Glomerular visceral epithelial cell (primary cell): Measurements from ENCODE around the gene BCKDHB.

Experiments used
- DNase-seq: peaks from one replicate; pipeline ENCODE4 v3.0.0-alpha.2; 2016; ENCODE audit errors: extremely low spot score

Gene BCKDHB

DNA sequence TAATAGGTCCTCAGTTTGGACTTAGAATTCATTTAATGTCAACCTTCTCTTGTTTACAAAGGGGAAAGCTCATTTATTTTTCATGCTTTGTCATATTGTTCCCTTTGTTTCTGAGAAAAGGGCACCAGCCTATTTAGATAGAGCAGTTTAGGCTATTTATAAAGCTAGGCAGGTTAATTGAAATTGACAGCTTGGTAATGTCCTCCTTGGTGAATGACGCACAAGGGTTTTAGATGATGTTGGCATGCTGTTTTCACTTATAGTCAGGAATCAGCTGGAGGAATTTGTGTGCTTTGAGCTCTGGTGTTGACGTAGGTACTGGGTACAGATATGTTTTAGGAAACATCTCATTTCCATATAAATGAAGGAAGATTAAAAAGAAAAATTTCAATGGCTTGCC lies 45.2 kb downstream of the BCKDHB start:
- no peak for DNase-seq

DNA sequence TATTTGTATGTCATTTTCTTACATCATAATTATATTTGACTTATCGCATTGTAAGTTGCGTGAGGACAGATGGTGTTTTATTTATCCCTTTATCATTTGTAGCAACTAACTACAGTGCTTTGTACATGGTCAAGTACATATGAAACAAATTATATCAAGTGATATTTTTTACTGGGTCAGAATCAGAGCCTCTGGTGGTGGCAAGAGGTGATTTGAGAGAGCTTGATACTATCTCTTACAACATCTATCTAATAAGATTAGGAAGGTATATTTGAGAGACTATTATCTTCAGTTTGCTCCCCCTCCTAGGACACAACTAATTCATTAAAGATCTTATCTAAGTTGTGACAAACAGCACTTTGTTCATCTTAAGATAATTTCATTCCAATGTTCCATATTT lies 47.7 kb downstream of the BCKDHB start:
- no peak for DNase-seq

DNA sequence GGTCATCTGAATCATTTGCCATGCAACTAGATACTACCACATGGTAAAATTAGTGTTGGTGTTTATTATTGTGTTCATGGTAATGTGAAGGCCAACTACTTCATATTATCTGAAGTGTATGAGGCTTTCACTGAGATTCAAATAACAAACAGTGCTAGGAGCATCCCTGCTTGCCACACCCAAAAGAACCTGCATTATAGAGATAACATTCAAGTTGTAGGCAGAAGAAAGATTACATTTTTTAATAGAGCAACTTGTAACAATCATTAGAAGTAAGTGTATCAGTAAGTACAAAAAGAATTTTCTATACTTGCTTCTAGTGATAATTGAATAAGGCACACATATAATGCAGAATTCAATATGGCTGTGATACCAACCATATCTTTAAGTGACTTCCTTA lies 49.8 kb downstream of the BCKDHB start:
- DNase-seq = no peak

DNA sequence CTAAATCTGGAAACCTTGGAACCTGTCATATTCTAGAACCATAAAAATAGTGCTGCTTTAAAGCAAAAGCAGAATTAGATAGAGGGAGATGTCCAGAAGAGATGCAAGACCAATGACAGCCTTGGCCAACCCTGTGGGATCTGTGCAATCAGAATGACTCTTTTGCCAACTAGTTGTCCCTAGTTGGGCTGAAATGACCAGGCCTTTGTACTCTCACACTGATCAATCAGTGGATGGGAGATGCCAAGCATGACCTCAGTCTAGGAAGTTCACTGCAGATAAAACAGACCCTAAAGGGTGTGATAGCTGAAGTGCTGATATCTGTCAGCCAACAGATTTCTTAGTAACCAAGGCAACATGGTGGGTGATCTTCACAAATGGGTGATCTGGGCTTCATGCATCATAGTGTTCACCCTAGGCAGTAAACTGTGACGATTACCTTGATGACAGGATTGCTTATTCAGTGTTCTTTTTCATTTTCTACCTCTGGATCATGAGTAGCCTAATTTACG lies 52.1 kb downstream of the BCKDHB start:
- no peak for DNase-seq

DNA sequence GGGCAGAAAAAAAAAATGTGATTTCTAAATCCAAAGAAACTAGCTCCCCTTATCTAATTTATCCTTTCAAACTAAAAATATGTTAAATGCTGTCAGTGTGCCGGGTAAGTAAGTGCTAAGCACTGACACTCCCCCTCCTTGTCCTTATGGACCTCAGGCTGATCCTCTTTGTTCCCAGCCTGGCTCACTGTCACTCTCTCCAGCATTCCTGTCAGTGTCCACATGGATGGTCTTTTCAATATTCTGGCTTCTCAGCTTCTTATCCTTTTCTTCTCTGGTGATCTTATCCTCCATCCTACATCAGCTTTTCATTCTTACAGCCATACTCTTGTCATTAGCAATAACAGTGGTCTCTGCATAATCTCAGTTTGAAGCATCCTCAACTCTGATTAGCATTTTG lies 55.0 kb downstream of the BCKDHB start:
- DNase-seq = no peak

DNA sequence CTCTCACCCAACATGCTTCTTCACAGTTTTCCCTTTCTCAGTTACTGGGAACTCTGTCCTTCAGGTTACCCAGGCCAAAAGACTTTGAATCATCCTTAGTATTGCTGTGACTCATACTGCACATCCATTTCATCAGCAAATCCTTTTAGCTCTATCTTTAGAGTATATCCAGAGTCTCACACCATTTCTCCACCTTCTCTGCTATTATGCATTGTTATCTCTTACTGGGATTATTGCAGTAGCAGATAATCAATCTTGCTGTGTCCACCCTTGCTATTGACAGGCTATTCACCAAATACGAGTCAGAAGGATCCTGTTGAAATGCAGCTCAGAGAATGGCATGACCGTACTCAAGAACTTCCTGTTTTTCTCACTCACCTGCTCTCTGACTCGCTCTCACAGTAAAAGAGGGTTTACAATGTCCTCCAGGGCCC lies 57.3 kb downstream of the BCKDHB start:
- DNase-seq = peak; percentile 50

DNA sequence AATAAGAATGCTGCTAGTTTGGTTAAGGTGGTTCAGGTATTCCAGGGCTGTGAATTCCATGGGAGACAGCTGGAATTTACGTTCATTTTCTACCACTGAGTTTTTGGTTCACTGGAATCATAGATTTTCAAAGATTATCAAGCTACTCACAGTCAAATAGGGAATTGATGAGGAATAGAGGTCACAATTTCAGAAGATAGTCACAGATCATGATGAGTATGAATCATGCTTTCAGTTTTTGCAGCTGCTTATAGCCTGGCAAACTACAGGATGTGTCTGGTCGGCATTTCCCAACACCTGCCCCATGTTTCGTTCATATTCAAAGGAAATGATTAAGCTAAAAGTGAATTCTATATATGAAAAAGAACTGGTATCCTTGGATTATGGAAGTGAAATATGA lies 58.7 kb downstream of the BCKDHB start:
- peak; percentile 28 for DNase-seq

DNA sequence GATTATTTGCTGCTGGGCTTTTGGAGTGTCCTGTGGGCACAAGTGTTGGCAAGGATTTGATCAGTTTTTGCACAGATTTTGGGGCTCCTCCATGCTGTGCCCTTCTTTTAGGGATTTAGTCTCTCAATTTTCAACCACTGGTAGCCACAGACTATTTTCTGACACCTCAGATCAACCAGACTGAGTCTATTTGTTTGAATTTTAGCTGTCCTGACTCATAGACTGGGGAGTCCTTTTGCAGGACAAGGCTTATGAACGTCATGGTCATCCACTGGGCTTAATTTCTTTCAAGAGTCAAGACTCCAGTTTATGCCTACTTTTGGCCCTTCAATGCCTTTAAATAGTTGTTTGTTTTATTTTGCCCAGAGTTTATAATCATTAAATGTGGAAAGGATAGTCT lies 59.3 kb downstream of the BCKDHB start:
- no peak for DNase-seq

DNA sequence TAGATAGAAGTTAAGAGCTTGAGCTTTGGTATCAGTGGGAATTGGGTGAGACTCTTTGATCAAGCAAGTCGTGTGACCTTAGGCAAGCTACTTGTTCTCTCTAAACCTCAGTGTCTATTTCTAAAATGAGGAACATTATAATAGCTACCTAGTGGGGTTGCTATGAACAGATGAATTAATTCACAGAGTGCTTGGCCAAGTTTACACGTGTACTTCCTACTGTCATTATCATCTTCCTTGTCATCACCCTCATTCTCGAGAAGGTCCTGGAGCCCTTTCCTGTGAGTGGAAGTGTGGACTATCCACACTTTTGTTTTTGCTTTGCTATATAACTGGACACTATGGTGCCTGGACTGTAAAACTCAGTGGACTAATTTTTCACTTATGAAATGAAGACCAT lies 64.0 kb downstream of the BCKDHB start:
- DNase-seq = no peak

DNA sequence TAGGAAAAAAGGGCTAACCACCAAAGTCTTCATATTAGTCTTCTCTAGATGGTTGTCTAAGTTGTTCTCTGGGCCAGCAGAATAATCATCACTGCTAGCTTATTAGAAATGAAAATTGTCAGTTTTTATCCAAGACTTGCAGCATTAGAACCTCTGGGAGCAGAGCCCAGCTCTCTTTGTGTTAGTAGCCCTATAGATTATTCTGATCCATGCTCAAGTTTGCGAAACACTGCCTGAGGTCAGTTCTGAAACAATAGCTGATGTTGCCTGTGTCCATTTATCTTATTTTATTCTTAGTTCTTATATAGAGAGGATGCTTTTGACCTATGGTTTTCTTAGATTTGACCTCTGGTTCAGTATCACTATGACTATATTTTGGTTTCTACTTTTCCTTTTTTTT lies 66.9 kb downstream of the BCKDHB start:
- DNase-seq = no peak

DNA sequence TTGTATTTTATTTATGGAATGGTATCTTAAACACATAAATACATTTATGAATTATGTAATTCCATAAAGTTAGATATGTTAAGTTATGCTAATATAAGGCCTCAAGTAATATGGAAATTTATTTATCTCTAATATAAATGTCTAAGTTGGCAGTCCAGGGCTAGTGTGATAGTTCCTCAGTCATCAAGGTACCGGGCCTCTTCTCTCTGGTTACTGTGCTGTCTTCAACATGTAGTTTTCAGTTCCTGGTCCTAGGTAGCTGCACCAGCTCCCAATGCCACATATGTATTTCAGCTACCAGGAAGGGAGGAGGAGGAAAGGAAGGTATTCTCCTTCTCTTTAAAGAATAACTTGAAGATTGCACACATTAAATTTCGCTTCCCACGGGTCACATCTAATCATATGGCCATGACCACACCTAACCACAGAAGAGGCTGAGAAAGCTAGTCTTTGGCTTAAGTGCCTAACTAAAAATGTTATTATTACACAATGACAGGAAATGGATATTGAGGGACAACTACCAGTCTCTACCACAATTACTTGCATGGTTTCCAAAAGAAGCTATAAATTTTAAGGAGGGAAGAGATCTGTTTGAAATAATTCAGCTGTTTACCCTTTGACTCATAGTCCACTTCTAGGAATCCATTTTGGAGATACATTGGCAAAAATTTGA lies 68.6 kb downstream of the BCKDHB start:
- peak; percentile 77 for DNase-seq

DNA sequence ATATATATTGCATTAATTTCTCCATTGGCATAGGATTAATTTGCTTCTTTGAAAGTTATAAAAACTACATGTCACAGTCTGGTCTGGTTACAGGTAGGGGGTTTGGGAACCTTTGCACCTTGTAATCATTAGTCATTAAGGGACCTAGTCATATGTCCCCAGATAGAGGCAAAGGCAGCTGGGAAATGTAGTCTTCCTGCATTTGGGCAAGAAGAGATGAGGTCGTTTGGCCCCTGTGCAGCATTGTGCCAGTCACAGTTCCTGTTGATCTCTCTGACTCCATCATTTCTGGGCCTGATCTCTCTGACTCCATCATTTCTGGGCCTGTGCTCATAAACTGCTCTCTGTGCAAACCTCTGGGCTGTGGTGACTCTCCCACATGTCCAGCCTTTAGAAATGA lies 73.2 kb downstream of the BCKDHB start:
- no peak for DNase-seq

DNA sequence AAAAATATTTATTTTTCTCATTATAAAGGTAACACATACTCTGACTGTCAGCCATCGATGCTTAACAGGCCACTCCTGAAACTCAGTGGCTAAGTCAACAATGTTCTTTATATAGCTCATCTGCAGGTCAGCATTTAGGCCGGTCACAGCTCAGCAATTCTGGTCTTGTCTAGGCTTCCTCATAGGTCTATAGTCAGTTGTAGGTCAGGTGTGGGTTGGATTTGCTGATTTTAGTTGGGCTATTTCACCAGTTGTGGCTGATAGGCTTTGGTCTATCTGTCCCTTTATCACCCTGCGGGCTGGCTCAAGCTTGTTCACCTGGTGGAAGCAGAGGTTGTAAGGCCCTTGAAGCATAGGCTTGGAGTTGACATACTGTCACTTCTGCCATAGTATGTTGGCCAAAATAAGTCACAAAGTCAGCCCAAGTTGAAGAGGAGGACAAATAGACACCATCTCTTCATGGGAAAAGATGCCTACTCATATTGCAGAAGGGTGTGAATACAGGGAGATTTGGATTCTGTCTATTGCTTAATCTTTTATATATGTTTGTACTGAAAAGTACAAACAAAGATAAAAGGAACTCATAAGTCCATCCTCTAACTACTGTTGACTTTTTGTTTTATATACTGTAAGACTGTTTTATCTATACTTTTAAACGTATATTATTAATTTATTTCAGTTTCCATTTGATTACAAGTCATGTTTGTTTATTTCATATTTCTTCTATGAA lies 75.0 kb downstream of the BCKDHB start:
- DNase-seq = peak; percentile 45

DNA sequence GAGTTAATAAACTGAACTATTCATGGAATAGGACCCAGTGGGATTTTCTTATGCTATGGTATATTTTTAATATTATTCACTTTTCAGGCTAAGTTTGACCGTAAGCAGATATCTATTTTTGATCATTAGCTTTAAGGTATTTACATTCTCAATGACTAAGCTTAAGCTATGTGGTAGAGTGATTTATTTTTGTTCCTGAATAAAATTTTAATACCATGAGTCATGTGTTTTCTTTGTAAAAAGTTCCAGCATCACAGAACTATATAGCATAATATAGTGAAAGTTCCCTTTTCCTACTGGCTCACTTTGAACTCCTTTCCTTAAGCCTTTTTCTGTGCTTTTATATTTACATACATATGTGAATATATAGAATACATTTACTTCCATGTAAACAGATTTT lies 75.8 kb downstream of the BCKDHB start:
- DNase-seq = peak; percentile 29

DNA sequence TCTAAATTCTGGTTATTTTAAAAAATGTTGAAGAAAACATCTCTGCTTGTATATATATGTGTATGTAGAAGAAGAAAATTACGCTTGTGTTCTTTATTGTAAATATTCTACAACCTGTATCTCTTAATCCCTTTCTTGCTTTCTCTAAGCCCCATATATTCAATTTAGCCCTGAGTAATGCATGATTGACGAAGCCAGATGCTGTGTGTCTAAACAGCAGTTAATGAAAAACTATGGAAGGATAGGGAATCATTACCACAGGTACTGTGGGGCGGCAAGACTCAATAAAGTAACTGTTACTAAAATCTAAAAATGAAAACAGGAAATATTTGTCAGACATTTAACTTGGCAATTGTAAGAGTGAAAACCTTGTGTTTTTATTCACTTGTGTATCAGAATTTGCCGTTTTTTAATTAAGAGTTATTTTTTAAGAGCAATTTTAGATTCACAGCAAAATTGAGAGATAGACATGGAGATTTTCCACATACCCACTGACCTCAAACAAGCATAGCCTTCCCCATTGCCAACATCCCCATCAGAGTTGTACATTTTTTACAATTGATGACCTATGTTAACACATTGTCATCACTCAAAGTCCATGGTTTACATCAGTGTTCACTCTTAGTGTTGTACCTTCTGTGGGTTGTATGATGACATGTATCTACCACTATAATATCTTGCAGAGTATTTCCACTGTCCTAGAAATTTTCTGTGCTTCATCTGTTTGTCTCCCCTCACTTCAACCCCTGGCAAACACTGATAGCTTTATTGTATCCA lies 76.7 kb downstream of the BCKDHB start:
- peak; percentile 25 for DNase-seq

DNA sequence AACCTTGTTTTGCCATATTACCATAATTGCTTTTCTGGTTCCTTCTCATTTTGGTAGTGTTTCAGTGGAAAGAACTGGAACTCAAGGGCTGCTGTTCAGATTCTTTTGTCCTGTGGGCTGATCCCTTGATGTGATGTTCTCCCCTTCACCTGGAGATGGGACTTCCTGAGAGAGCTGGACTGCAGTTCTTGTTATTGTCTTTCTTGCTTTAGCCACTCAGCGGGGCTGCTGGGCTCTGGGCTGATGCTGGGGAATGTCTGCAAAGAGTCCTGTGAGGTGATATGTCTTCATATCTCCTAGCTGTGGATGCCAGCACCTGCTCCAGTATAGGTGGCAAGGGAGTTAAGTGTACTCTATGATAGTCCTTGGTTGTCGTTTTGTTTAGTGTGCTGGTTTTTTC lies 79.0 kb downstream of the BCKDHB start:
- DNase-seq = no peak

DNA sequence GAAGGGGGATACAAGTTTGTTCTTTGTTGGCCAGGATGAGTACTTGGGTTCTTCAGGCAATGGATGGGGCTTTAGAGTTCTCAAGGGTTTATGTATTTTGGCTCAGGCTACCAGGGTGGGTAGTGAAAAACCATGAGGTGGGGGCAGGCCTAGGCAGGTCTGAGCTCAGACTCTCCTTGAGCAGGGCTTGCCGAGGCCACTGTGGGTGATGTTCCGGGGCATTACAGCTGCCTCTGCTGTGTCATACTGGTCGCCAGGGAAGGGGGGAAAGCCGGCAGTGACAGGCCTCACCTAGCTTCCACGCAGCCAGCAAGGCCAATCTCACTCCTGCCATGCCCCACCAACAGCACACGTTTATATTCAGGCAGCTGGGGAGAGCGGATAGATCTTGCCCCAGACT lies 79.6 kb downstream of the BCKDHB start:
- DNase-seq = no peak

DNA sequence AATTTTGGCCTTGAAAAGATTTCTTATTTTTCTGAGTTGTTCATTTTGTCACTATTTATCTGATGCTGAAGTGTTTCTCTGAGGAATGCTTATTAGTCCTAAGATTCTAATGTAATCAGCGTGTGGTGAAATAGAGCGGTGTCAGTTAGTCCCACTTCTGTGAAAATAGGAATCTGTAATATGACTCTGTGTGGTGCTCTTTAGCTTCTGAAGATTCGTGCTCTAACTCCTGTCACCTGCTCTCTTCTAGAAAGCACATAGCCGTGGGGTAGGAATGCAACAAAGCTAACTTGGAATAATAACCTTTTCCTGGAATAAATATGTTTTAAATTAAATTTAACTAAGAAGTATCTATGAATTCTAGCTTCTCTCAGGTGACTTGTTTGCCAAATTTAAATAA lies 90.4 kb downstream of the BCKDHB start:
- no peak for DNase-seq

DNA sequence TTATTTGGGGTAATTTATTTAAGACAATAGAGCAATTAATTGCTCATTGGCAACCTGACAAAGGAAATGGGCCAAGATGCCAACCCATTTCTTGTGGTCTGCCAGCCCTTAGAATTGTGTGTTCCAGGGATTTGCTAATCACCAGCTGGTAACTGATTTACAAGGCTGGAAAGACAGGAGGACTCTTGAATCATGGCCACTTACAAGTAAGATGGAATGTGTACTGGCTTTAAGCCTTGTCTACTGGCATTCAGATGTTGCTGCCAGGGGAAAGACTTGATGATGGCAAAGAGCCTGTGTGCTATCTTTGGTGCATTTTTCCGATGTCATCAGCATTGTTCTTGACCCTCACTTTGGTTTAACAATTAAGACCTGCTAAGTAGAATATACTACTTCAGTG lies 91.0 kb downstream of the BCKDHB start:
- peak; percentile 81 for DNase-seq

DNA sequence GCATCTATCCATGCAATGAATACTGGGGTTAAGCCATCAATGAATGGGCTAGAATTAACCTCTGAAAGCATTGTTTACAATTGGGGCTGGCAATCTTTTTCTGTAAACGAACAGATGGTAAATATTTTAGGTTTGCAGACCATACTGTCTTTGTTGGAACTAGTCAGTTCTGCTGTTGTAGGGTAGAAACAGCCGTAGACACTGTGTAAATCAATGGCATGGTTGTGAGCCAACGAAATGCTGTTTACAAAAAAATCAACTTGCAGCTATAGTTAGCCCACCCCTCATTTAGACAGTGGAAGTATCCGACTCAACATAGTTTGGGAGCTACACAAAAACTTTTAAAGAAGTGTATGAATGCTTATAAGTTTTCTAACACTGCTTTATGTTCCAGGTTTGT lies 91.5 kb downstream of the BCKDHB start:
- DNase-seq = no peak

DNA sequence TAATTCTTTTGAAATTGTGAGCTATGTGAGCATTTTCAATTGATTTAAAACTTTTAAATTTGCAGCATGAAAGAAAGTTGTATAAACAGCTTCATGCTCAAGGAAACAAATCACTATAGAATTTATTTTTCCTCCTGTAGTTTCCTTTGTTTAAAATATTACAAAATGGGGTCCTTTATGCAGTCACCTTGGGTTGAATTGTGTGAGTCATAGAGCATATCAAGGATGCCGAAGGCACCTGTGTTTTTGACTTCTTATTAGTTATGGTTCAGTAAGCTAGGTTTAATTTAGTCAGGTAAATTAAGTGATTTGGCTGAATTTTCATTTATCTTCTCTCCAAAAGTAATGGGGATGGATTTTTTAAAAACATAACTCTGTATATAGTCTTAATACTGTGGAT lies 96.8 kb downstream of the BCKDHB start:
- DNase-seq = no peak

DNA sequence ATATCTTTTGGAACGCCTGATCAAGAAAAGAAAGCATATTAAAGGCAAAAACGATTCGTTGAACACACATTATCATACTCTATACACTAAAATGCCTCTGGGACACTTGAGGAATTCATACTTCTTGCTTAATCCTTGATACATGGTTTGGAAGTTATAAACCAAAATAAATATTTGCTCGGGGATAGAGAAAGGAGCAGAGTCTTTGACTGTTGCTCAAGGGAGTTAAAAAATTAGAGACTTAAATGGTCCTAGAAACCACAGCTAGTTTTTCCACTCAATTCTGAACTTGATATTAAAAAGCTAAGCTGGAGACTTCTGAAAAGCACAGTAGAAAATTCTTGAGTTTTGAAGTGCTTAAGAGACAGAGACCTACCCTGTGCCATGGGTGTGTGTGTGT lies 98.9 kb downstream of the BCKDHB start:
- no peak for DNase-seq

DNA sequence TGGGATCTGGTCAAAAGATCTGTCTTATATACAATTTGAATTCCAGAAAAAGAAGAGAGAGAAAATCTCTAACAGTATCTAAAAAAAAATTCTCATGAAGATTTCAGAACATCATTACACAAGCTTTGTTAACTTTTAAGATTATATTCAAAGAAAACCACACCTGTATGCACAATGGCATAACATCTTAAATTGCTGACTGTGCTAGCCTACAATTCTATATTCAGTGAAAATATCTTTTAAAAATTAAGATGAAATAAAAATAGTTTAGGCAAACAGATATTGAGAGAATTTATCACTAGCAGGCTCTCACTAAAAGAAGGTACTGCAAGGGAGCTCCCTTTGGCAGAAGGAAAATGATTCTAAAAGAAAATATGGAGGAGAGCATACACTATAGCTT lies 100.3 kb downstream of the BCKDHB start:
- DNase-seq = no peak
